WI38 (cell line): ENCODE measurements around the gene KDM7A.

Experiments used
- H3K4me3 ChIP-seq: 2 replicates; pipeline ENCODE4 v1.5.1; 2011; ENCODE audit warnings: low read depth, mild to moderate bottlenecking, control low read depth, low read length
- TF ChIP-seq, protein P1 (sequence below): IDR thresholded peaks from 2 replicates; pipeline ENCODE4 v1.5.1; 2012; ENCODE audit warnings: low read depth, mild to moderate bottlenecking, control low read depth, low read length

The KDM7A gene

DNA sequence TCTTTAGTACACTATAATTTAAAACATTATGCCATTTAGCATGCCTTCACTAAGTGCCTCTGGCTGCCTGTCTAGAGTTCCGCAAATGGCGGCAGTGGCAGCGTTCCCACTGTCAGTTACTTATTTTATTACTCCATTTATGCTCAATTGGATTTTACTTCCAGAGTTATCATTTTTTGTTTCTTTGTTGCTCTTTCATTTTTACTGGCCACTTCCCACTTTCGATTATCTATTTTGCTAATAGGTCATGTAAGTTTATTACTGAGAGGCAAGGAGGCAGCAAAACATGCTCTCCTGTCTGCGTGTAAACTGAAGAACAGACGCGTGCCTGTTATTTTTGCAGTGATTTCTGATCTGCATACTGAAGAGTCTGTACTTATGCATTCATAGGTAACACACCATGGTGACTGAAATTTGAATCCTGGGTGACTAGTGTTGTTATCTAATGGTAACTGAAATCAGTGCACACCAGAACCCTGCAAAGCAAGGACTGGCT, 23.1 kb downstream of the KDM7A start:
- TF ChIP-seq, protein P1, sequence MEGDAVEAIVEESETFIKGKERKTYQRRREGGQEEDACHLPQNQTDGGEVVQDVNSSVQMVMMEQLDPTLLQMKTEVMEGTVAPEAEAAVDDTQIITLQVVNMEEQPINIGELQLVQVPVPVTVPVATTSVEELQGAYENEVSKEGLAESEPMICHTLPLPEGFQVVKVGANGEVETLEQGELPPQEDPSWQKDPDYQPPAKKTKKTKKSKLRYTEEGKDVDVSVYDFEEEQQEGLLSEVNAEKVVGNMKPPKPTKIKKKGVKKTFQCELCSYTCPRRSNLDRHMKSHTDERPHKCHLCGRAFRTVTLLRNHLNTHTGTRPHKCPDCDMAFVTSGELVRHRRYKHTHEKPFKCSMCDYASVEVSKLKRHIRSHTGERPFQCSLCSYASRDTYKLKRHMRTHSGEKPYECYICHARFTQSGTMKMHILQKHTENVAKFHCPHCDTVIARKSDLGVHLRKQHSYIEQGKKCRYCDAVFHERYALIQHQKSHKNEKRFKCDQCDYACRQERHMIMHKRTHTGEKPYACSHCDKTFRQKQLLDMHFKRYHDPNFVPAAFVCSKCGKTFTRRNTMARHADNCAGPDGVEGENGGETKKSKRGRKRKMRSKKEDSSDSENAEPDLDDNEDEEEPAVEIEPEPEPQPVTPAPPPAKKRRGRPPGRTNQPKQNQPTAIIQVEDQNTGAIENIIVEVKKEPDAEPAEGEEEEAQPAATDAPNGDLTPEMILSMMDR, result no peak
- H3K4me3 ChIP-seq, result no peak overlapping the region

DNA sequence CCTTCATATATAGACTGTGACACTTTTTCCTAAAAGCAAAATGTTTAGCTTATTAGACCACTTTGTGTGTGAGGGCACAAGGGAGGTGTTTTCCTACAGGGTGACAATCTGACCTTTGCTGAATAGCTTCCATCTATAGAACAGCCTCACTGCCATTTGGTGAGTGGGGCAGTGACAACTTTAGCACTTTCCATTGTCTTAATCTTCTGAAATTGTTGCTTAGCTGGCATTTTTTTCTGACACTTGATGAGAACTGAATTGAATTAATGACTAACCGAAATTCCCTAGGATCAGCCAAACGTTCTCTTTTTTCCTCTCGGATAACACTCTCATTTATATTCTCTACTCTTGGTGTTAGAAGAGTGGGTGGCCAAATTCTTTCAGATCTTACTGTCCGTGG, 30.2 kb downstream of the KDM7A start:
- no peak overlapping the region for H3K4me3 ChIP-seq
- TF ChIP-seq, protein P1, result no peak

DNA sequence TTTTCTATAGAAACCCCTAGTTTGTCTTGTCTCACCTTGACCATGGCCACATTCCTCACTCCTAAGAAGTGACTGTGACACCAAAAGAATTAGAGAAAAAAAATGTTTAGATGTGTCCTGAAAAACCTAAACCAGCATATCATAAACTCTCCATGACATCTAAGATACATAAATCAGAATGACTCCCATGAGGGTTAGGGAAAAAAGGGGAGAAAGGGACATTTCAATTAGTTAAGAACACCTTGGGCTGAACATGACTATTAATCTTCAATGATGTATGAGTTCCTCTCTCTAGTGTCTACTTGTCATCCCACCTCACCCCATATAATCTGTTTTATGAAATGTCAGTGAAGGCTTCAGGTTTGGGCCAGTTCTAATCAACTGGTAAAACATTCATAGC, 31.1 kb downstream of the KDM7A start:
- no peak overlapping the region for H3K4me3 ChIP-seq
- TF ChIP-seq, protein P1, result no peak

DNA sequence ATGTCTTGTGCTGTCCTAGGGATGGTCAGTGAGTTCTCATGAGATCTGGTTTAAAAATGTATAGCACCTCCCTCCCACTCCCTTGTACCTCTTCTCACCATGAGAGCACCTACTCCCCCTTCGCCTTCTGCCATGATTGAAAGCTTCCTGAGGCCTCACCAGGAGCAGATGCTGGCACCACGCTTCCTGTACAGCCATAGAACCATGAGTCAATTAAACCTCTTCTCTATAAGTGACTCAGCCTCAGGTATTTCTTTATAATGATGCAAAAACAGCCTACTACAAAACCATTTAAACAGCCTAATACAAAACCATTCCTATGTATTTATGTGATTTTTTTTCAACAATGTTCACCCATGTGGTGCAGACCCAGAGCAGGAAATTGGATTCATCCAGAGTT, 32.0 kb downstream of the KDM7A start:
- TF ChIP-seq, protein P1, result no peak
- H3K4me3 ChIP-seq, result no peak overlapping the region

DNA sequence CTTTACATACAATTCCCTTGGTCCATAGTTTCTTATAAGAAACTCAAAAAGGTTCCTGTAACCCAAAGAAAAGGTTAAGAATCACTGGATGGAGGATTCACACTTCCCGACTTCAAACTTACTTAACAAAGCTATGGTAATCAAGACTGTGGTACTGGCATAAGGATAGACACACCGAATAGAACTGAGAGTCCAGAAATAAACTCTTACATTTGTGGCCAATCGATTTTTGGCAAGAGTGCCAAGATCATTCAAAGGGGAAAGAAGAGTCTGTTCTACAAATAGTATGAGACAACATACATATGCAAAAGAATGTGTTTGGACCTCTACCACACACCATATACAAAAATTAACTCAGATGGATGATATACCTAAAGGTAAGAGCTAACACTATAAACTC, 32.8 kb downstream of the KDM7A start:
- TF ChIP-seq, protein P1, result no peak

DNA sequence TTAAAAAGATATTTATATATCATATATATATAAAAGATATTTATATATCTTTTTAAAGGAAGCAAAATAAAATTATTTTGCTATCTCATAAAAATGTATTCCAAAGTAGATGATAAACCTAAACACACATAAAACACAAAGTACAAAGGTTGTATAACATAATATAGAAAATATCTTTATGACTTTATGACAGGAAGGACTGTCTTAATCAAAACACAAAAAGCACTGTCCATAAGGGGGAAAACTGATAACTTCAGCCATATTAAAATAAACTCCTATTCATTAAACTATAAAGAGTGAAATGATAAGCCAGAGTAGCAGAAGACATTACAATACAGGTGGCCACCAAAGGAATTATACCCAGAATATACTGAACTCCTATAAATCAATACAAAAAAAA, 34.8 kb downstream of the KDM7A start:
- TF ChIP-seq, protein P1, result no peak
- no peak overlapping the region for H3K4me3 ChIP-seq

More for the DNA sequence above, 32.8 kb downstream of the KDM7A start:
- no peak overlapping the region for H3K4me3 ChIP-seq

DNA sequence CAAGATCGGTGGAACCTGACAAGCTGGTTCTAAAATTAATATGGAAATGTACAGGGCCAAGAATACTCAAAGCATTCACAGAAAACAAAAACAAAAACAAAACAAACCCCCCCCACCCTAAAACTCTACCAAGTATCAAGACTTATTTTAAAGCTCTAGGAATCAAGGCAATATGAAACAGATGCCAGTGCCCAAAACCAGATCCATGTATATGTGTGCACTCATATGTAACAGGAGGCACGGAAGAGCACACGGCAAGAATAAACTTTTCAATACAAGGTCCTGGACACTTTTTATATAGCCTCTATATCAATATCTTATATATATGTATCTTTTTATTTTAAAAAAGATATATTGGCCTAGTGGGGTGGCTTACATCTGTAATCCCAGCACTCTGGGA, 35.5 kb downstream of the KDM7A start:
- TF ChIP-seq, protein P1, result no peak
- H3K4me3 ChIP-seq, result no peak overlapping the region
